Measurements from ENCODE around the gene FBP1. TPM values are rescaled to one million over a fixed set of nuclear protein-coding genes. Genes with fewer than 3 reads are reported as not detected.
"Not testable (repeated sequence)": the region's sequence is repeated elsewhere in the genome, so short reads cannot be mapped to it uniquely, and the experiment has no call there.

FBP1 gene
- polyA plus RNA-seq, 1 experiment: not detected

GRCh38 chr9:94593459-94594345, 45.6 kb downstream of the FBP1 start, which contains the start of gene FBP2:
Gene FBP2, minus strand, starts transcription at chr9:94593824. Its CDS starts 98 bp downstream, at chr9:94593726.
- CTCF ChIA-PET: no interaction called here

DNA sequence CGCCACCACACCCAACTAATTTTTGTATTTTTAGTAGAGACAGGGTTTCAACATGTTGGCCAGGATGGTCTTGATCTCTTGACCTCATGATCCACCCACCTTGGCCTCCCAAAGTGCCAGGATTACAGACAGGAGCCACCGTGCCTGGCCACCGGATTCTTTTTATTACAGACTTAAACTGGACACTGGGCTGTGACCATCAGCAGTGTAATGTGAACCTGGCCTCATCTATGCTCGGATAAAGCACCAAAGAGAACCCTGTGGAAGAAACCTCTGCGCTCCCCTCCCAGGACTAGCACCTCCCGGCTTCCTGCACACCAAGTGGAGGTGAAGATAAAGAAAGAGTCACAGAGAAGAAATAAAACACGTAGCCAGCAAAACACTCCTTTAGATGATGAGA, 46.6 kb downstream of the FBP1 start:
- POLR2A ChIA-PET; H3K27me3 ChIP-seq (ENCODE audit: control insufficient read depth, insufficient read depth, low read length); CTCF ChIA-PET; DNase-seq (ENCODE audit: low read depth, low spot score); H3K27ac ChIP-seq (ENCODE audit: low read depth, low read length); H3K4me3 ChIP-seq (ENCODE audit: low read depth, low read length); H3K9me3 ChIP-seq (ENCODE audit: control insufficient read depth, insufficient read depth, low read length): not testable (repeated sequence)

More at GRCh38 chr9:94593459-94594345, 45.6 kb downstream of the FBP1 start, which contains the start of gene FBP2:
- no peak for DNase-seq (ENCODE audit: low read depth, low spot score)
- TF ChIP-seq, protein P1, sequence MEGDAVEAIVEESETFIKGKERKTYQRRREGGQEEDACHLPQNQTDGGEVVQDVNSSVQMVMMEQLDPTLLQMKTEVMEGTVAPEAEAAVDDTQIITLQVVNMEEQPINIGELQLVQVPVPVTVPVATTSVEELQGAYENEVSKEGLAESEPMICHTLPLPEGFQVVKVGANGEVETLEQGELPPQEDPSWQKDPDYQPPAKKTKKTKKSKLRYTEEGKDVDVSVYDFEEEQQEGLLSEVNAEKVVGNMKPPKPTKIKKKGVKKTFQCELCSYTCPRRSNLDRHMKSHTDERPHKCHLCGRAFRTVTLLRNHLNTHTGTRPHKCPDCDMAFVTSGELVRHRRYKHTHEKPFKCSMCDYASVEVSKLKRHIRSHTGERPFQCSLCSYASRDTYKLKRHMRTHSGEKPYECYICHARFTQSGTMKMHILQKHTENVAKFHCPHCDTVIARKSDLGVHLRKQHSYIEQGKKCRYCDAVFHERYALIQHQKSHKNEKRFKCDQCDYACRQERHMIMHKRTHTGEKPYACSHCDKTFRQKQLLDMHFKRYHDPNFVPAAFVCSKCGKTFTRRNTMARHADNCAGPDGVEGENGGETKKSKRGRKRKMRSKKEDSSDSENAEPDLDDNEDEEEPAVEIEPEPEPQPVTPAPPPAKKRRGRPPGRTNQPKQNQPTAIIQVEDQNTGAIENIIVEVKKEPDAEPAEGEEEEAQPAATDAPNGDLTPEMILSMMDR (IDR thresholded peaks at IDR 0.05; ENCODE audit: low read depth, low read length): no peak
- POLR2A ChIA-PET: no interaction called here
- H3K27me3 ChIP-seq (ENCODE audit: control insufficient read depth, insufficient read depth, low read length): peaks cover 8% of the 10 kb centered on the region
- no peak within 1 kb of the TSS for H3K4me3 ChIP-seq (ENCODE audit: low read depth, low read length)
- no peak within 1 kb of the TSS for H3K27ac ChIP-seq (ENCODE audit: low read depth, low read length)
- H3K9me3 ChIP-seq (ENCODE audit: control insufficient read depth, insufficient read depth, low read length): no peaks in the 10 kb centered on the region; the same call in 1 of the 2 replicates

GRCh38 chr9:94591876-94592275, 47.4 kb downstream of the FBP1 start:
- Histone ChIP-seq H3K4me3 (ENCODE audit: low read depth, low read length) (no peak overlapping the region), H3K9me3 (ENCODE audit: control insufficient read depth, insufficient read depth, low read length) (no peaks in the 10 kb centered on the region; the same call in 1 of the 2 replicates), H3K27ac (ENCODE audit: low read depth, low read length) (no peak overlapping the region), H3K27me3 (ENCODE audit: control insufficient read depth, insufficient read depth, low read length) (peaks cover 8% of the 10 kb centered on the region)
- TF ChIP-seq, protein P1 (IDR thresholded peaks at IDR 0.05; ENCODE audit: low read depth, low read length): no peak
- no peak for DNase-seq (ENCODE audit: low read depth, low spot score)
- POLR2A ChIA-PET: no interaction called here
- CTCF ChIA-PET: no interaction called here

DNA sequence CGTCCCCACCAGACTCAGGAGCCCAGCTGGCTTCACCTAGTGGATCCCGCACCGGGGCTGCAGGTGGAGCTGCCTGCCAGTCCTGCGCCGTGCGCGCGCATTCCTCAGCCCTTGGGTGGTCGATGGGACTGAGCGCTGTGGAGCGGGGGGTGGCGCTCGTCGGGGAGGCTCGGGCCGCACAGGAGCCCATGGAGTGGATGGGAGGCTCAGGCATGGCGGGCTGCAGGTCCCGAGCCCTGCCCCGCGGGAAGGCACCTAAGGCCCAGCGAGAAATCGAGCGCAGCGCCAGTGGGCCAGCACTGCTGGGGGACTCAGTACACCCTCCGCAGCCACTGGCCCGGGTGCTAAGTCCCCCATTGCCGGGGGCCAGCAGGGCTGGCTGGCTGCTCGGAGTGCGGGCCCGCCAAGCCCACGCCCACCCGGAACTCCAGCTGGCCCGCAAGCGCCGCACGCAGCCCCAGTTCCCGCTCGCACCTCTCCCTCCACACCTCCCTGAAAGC, 48.2 kb downstream of the FBP1 start:
- DNase-seq (ENCODE audit: low read depth, low spot score); H3K9me3 ChIP-seq (ENCODE audit: control insufficient read depth, insufficient read depth, low read length); POLR2A ChIA-PET; H3K27ac ChIP-seq (ENCODE audit: low read depth, low read length); H3K27me3 ChIP-seq (ENCODE audit: control insufficient read depth, insufficient read depth, low read length); H3K4me3 ChIP-seq (ENCODE audit: low read depth, low read length); CTCF ChIA-PET: not testable (repeated sequence)

DNA sequence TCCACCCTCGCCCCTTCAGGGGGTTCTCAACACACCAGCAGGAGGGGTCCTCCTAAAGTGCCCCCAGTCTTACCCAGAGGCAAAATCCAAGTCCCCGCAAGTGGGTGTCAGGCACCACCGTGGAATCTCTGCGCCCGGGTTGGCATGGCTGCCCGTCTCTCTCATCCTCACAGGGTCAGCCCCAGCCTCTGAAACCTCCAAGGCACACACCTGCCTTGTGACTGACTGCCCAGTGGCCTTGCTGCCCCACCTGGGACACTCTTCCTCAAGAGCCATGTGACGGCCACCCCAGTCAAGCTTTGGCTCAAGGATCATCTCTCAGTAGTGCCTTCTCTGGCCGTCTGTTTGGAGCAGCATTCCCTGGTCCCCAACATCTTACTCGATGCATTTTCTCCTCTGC, 50.6 kb downstream of the FBP1 start:
- ChIA-PET CTCF (no interaction called here), POLR2A (no interaction called here)
- no peaks in the 10 kb centered on the region; the same call in 1 of the 2 replicates for H3K9me3 ChIP-seq (ENCODE audit: control insufficient read depth, insufficient read depth, low read length)
- DNase-seq (ENCODE audit: low read depth, low spot score): no peak
- H3K4me3 ChIP-seq (ENCODE audit: low read depth, low read length): no peak overlapping the region
- TF ChIP-seq, protein P1 (IDR thresholded peaks at IDR 0.05; ENCODE audit: low read depth, low read length): no peak
- no peak overlapping the region for H3K27ac ChIP-seq (ENCODE audit: low read depth, low read length)
- peaks cover 9% of the 10 kb centered on the region for H3K27me3 ChIP-seq (ENCODE audit: control insufficient read depth, insufficient read depth, low read length)

- TF ChIP-seq, protein P1 (IDR thresholded peaks at IDR 0.05; ENCODE audit: low read depth, low read length): no peak
- POLR2A ChIA-PET: no interaction called here
- CTCF ChIA-PET: no interaction called here
- no peaks in the 10 kb centered on the region; the same call in 1 of the 2 replicates for H3K9me3 ChIP-seq (ENCODE audit: control insufficient read depth, insufficient read depth, low read length)
- no peak for DNase-seq (ENCODE audit: low read depth, low spot score)
- H3K27ac ChIP-seq (ENCODE audit: low read depth, low read length): no peak overlapping the region
- no peak overlapping the region for H3K4me3 ChIP-seq (ENCODE audit: low read depth, low read length)
- H3K27me3 ChIP-seq (ENCODE audit: control insufficient read depth, insufficient read depth, low read length): peaks cover 4% of the 10 kb centered on the region
Measured at GRCh38 chr9:94586814-94587213, 52.5 kb downstream of the FBP1 start.
